Neural progenitor cell (in vitro differentiated cells): ENCODE measurements around the gene LSM2. TPM values are rescaled to one million over a fixed set of nuclear protein-coding genes. Genes with fewer than 3 reads are reported as not detected.
"Not testable (repeated sequence)": the region's sequence is repeated elsewhere in the genome, so short reads cannot be mapped to it uniquely, and the experiment has no call there.

Source experiments
- DNase-seq: peaks from one replicate; pipeline ENCODE4 v3.0.0-alpha.2; 2016; ENCODE audit warnings: low spot score
- H2AFZ ChIP-seq: fragments of 200-600 bp; sonication (generic); replicated peaks from 2 replicates; pipeline ENCODE4 v1.6.1; 2016; ENCODE audit warnings: antibody characterized with exemption
- H3F3A ChIP-seq: fragments of 200-600 bp; sonication (generic); 2 replicates; pipeline ENCODE4 v1.6.1; 2016; ENCODE audit warnings: antibody characterized with exemption, low read depth
- H3K27ac ChIP-seq: fragments of 200-600 bp; sonication (generic); 2 replicates; pipeline ENCODE4 v1.5.1; 2016; ENCODE audit warnings: mild to moderate bottlenecking
- H3K27me3 ChIP-seq: fragments of 200-600 bp; sonication (generic); 2 replicates; pipeline ENCODE4 v1.6.1; 2016; ENCODE audit warnings: mild to moderate bottlenecking, moderate library complexity
- H3K36me3 ChIP-seq: fragments of 200-600 bp; sonication (generic); 2 replicates; pipeline ENCODE4 v1.5.1; 2016
- H3K4me1 ChIP-seq: fragments of 200-600 bp; sonication (generic); 2 replicates; pipeline ENCODE4 v1.6.1; 2016; ENCODE audit warnings: mixed run types
- H3K4me2 ChIP-seq: fragments of 200-600 bp; sonication (generic); 2 replicates; pipeline ENCODE4 v1.6.1; 2016
- H3K4me3 ChIP-seq: fragments of 200-600 bp; sonication (generic); 2 replicates; pipeline ENCODE4 v1.5.1; 2016
- H3K79me2 ChIP-seq: fragments of 200-600 bp; sonication (generic); 2 replicates; pipeline ENCODE4 v1.6.1; 2016; ENCODE audit warnings: low read depth
- H3K9ac ChIP-seq: fragments of 200-600 bp; sonication (generic); 2 replicates; pipeline ENCODE4 v1.6.1; 2016
- H3K9me3 ChIP-seq: fragments of 200-600 bp; sonication (generic); 2 replicates; pipeline ENCODE4 v1.5.1; 2016; ENCODE audit warnings: low read depth
- H4K20me1 ChIP-seq: fragments of 200-600 bp; sonication (generic); 2 replicates; pipeline ENCODE4 v1.6.1; 2016; ENCODE audit warnings: low read depth
- H3K27ac Mint-ChIP-seq: 3 replicates; pipeline ENCODE4 v1.8.0; 2021; ENCODE audit warnings: mixed read lengths
- H3K27me3 Mint-ChIP-seq: 2 replicates; pipeline ENCODE4 v1.8.0; 2022; ENCODE audit warnings: low read depth, mild to moderate bottlenecking, inconsistent platforms, moderate library complexity, mixed read lengths; ENCODE audit not compliant: insufficient read depth
- H3K36me3 Mint-ChIP-seq: 3 replicates; pipeline ENCODE4 v1.8.0; 2021; ENCODE audit warnings: mixed read lengths
- H3K4me1 Mint-ChIP-seq: 3 replicates; pipeline ENCODE4 v1.8.0; 2021; ENCODE audit warnings: mixed read lengths
- H3K4me3 Mint-ChIP-seq: 3 replicates; pipeline ENCODE4 v1.8.0; 2021; ENCODE audit warnings: mild to moderate bottlenecking, moderate library complexity, mixed read lengths
- H3K9me3 Mint-ChIP-seq: 3 replicates; pipeline ENCODE4 v1.8.0; 2020; ENCODE audit warnings: mixed read lengths
- CTCF ChIP-seq: fragments of 200-600 bp; sonication (generic); IDR thresholded peaks from 2 replicates; pipeline ENCODE4 v1.5.1; 2017; ENCODE audit warnings: antibody characterized with exemption, mild to moderate bottlenecking
- EZH2 ChIP-seq: fragments of 200-600 bp; sonication (generic); IDR thresholded peaks from 2 replicates; pipeline ENCODE4 v1.6.1; 2017; ENCODE audit warnings: antibody characterized with exemption, mild to moderate bottlenecking, moderate library complexity
- EZH2phosphoT487 ChIP-seq: fragments of 200-600 bp; sonication (generic); IDR thresholded peaks from 2 replicates; pipeline ENCODE4 v1.6.1; 2017; ENCODE audit warnings: antibody characterized with exemption
- total RNA-seq: library from RNA; depleted of rRNA; stranded (reverse); fragments of >200 nt; gene quantifications from 2 replicates; pipeline ENCODE4 v1.2.3, GENCODE V29; 2015; ENCODE audit warnings: low replicate concordance

Gene LSM2
- total RNA-seq, 1 donor from 2014 or later: 105 TPM

- Histone ChIP-seq H4K20me1 (no peaks in the 10 kb centered on the region), H3K4me2 (no peak overlapping the region), H3K27me3 (peaks cover 4% of the 10 kb centered on the region), H3F3A (peaks cover 49% of the 10 kb centered on the region), H3K4me3 (no peak overlapping the region), H3K36me3 (no peaks in the 10 kb centered on the region), H3K79me2 (peaks cover 11% of the 10 kb centered on the region), H3K27ac (no peak overlapping the region), H2AFZ (no peak overlapping the region), H3K9ac (no peak overlapping the region), H3K9me3 (no peaks in the 10 kb centered on the region), H3K4me1 (peaks cover 8% of the 10 kb centered on the region)
- TF ChIP-seq EZH2 (no peak), CTCF (no peak), EZH2phosphoT487 (no peak)
- Mint-ChIP-seq H3K4me3 (peak overlapping the region; percentile 89), H3K27ac (no peak overlapping the region), H3K9me3 (no peaks in the 10 kb centered on the region), H3K36me3 (no peaks in the 10 kb centered on the region), H3K27me3 (peaks cover 2% of the 10 kb centered on the region), H3K4me1 (peaks cover 49% of the 10 kb centered on the region)
- no peak for DNase-seq
These were observed 18.8 kb upstream of the LSM2 start for GRCh38 chr6:31825553-31825952.

- H3K79me2 ChIP-seq, H3K27ac ChIP-seq, H4K20me1 ChIP-seq, H3K4me3 ChIP-seq, H3K4me2 ChIP-seq, H3K36me3 Mint-ChIP-seq, H2AFZ ChIP-seq, H3K4me1 ChIP-seq, H3K9me3 ChIP-seq, H3K9ac ChIP-seq, H3K27me3 Mint-ChIP-seq, H3K36me3 ChIP-seq, H3K27me3 ChIP-seq, DNase-seq, H3K9me3 Mint-ChIP-seq: not testable (repeated sequence)
- peaks cover 62% of the 10 kb centered on the region for H3F3A ChIP-seq
- H3K4me1 Mint-ChIP-seq: peaks cover 43% of the 10 kb centered on the region
- H3K4me3 Mint-ChIP-seq: peak overlapping the region; percentile 63
- H3K27ac Mint-ChIP-seq: peak overlapping the region; percentile 78
These were observed 16.9 kb upstream of the LSM2 start for GRCh38 chr6:31823592-31824196.

- peak overlapping the region; percentile 64 for H3K4me3 ChIP-seq
- H3K27ac ChIP-seq: no peak overlapping the region
- H3K9me3 Mint-ChIP-seq: peaks cover 12% of the 10 kb centered on the region
- peaks cover 46% of the 10 kb centered on the region for H3K4me1 Mint-ChIP-seq
- H3K9me3 ChIP-seq: no peaks in the 10 kb centered on the region
- no peak overlapping the region for H3K9ac ChIP-seq
- no peak for TF ChIP-seq EZH2
- TF ChIP-seq CTCF: no peak
- TF ChIP-seq EZH2phosphoT487: no peak
- H3K79me2 ChIP-seq: peaks cover 11% of the 10 kb centered on the region
- peaks cover 72% of the 10 kb centered on the region for H3F3A ChIP-seq
- H3K27ac Mint-ChIP-seq: peak overlapping the region; percentile 96
- H3K4me3 Mint-ChIP-seq: peak overlapping the region; percentile 89
- peak; percentile 67 for DNase-seq
- peaks cover 4% of the 10 kb centered on the region for H3K36me3 Mint-ChIP-seq
- H2AFZ ChIP-seq: peak overlapping the region; percentile 93
- H3K27me3 ChIP-seq: no peaks in the 10 kb centered on the region
- no peaks in the 10 kb centered on the region for H3K36me3 ChIP-seq
- peaks cover 15% of the 10 kb centered on the region for H3K4me1 ChIP-seq
- no peaks in the 10 kb centered on the region for H4K20me1 ChIP-seq
- peaks cover 2% of the 10 kb centered on the region for H3K27me3 Mint-ChIP-seq
- H3K4me2 ChIP-seq: peak overlapping the region; percentile 78
These were observed 15.5 kb upstream of the LSM2 start for GRCh38 chr6:31822036-31822821.
